Esophagus squamous epithelium (tissue), 4 donors: ENCODE data around the gene ZMAT5.

Experiments
- CTCF ChIP-seq, 6 experiments: fragments of 450-650 bp in 4 of 6; fragments of 200-600 bp in 2 of 6; sonication (generic) in 2 of 6; IDR thresholded peaks; one replicate each; pipeline ENCODE4 v1.5.1; 2016 to 2019; ENCODE audit warnings: antibody characterized with exemption in 6 of 6, mild to moderate bottlenecking in 4 of 6, moderate library complexity in 4 of 6
- POLR2A ChIP-seq, 4 donors: fragments of 450-650 bp; IDR thresholded peaks; one replicate each; pipeline ENCODE4 v1.6.1; 2017; ENCODE audit warnings: antibody characterized with exemption in 4 of 4, mild to moderate bottlenecking in 4 of 4, moderate library complexity in 3 of 4

GRCh38 chr22:29798801-29799200 is 32.0 kb upstream of the ZMAT5 start:
- TF ChIP-seq CTCF (IDR thresholded peaks at IDR 0.05) (no peak), POLR2A (IDR thresholded peaks at IDR 0.05) (no peak)
